ENCODE results near the gene ARPC4. TPM values are rescaled to one million over a fixed set of nuclear protein-coding genes. Genes with fewer than 3 reads are reported as not detected.

Gene ARPC4
- total RNA-seq, result 100 to 1,000 TPM; 128 to 273 (median 129) TPM
- 100 to 1,000 TPM; 205 to 212 TPM for polyA plus RNA-seq
- total RNA-seq, result 41.7 reads per million, percentile 67 among the genes with 10 or more reads in this experiment

- H3K36me3 ChIP-seq (ENCODE audit: control insufficient read depth in 2 of 3, insufficient read depth in 3 of 3, low read length in 3 of 3), result peaks cover 2 to 45% (median 7%) of the 10 kb centered on the region in 3 experiments
- peak within 1 kb of the TSS; percentile 97 to 100 (median 99) for H3K27ac Mint-ChIP-seq
- H3K36me3 Mint-ChIP-seq, result peaks cover 14 to 43% (median 33%) of the 10 kb centered on the region in 5 donors
These were observed at the start of gene ARPC4, which contains the start of gene TADA3 for GRCh38 chr3:9792405-9793160. Gene ARPC4, plus strand, starts transcription at chr3:9793082. Its CDS starts 40 bp downstream, at chr3:9793122. Gene TADA3, minus strand, starts transcription at chr3:9792473. Its CDS starts 1,007 bp downstream, at chr3:9791466.

GRCh38 chr3:9743548-9743947, 49.3 kb upstream of the ARPC4 start:
- DNase-seq (no peak), ATAC-seq (no peak)
- Histone ChIP-seq H3K27ac (ENCODE audit: low read depth, low read length) (no peak overlapping the region), H3K36me3 (ENCODE audit: control insufficient read depth in 2 of 3, insufficient read depth in 3 of 3, low read length in 3 of 3) (peaks cover 39 to 91% (median 59%) of the 10 kb centered on the region in 3 experiments), H3K4me1 (ENCODE audit: control insufficient read depth in 2 of 2, insufficient read depth in 2 of 2, low read length in 2 of 2) (no peaks in the 10 kb centered on the region), H3K27me3 (ENCODE audit: control insufficient read depth in 2 of 2, insufficient read depth in 2 of 2, low read length in 2 of 2) (no peaks in the 10 kb centered on the region), H3K4me3 (ENCODE audit: low read length) (no peak overlapping the region), H3K9me3 (ENCODE audit: control insufficient read depth in 2 of 3, low read length in 3 of 3) (no peaks in the 10 kb centered on the region)
- no peak overlapping the region for H3K27ac Mint-ChIP-seq
- H3K4me1 Mint-ChIP-seq, result peaks cover 4 to 12% (median 8%) of the 10 kb centered on the region in 7 donors
- intact Hi-C loops (cut with micrococcal nuclease), result no loop called here
- peaks cover 11 to 53% (median 27%) of the 10 kb centered on the region in 5 donors for H3K36me3 Mint-ChIP-seq
- H3K4me3 Mint-ChIP-seq, result no peak overlapping the region
- no peaks in the 10 kb centered on the region for H3K27me3 Mint-ChIP-seq
- CTCF ChIA-PET, result interaction anchor here (1.7 kb wide), 1 partner anchor 11 kb away, joined by 5 read pairs; no protein-coding TSS in a partner anchor
- POLR2A ChIA-PET, result interaction anchor here (0.8 to 3.6 kb wide), 2 partner anchors 11 to 49 kb away, joined by 3 to 19 read pairs; partner anchors contain the start of genes BRPF1 and TADA3
- H3K9me3 Mint-ChIP-seq, result no peaks in the 10 kb centered on the region

More at GRCh38 chr3:9792405-9793160, at the start of gene ARPC4, which contains the start of gene TADA3:
- no peaks in the 10 kb centered on the region for H3K9me3 ChIP-seq (ENCODE audit: control insufficient read depth in 2 of 3, low read length in 3 of 3)
- ChIA-PET CTCF (interaction anchor here (1.0 to 1.4 kb wide), 2 partner anchors 16 to 17 kb away, joined by 3 to 7 read pairs; no protein-coding TSS in a partner anchor), POLR2A (interaction anchor here (0.5 to 2.7 kb wide), 31 partner anchors 9 to 471 kb away, joined by 3 to 61 read pairs (median 5); partner anchors contain the start of genes BRPF1, CAMK1, CRELD1 and JAGN1)
- H3K4me3 ChIP-seq (ENCODE audit: low read length), result peak within 1 kb of the TSS; percentile 81
- ATAC-seq, result peak; percentile 92
- peak within 1 kb of the TSS; percentile 98 for H3K27ac ChIP-seq (ENCODE audit: low read depth, low read length)
- Mint-ChIP-seq H3K9me3 (no peaks in the 10 kb centered on the region), H3K4me1 (peaks cover 45 to 75% (median 63%) of the 10 kb centered on the region in 7 donors), H3K4me3 (peak within 1 kb of the TSS; percentile 90 to 100 (median 98)), H3K27me3 (no peaks in the 10 kb centered on the region)
- intact Hi-C loops (cut with micrococcal nuclease), result loop anchor here (1.0 to 10.0 kb wide), 20 partner anchors 12 to 529 kb away; partner anchors contain the start of genes BRPF1 (in 2 of the 2), CRELD1 (in 2 of the 2), EMC3 (in 2 of the 2) and FANCD2 (in 2 of the 2)
- peaks cover 47% of the 10 kb centered on the region in 2 donors for H3K4me1 ChIP-seq (ENCODE audit: control insufficient read depth in 2 of 2, insufficient read depth in 2 of 2, low read length in 2 of 2)
- H3K27me3 ChIP-seq (ENCODE audit: control insufficient read depth in 2 of 2, insufficient read depth in 2 of 2, low read length in 2 of 2), result no peaks in the 10 kb centered on the region
- peak; percentile 83 to 96 (median 93) for DNase-seq

GRCh38 chr3:9744162-9744561, 48.7 kb upstream of the ARPC4 start:
- ATAC-seq (no peak), DNase-seq (no peak)
- no peak overlapping the region for H3K27ac Mint-ChIP-seq
- no peaks in the 10 kb centered on the region for H3K9me3 ChIP-seq (ENCODE audit: control insufficient read depth in 2 of 3, low read length in 3 of 3)
- no peaks in the 10 kb centered on the region for H3K9me3 Mint-ChIP-seq
- H3K27me3 ChIP-seq (ENCODE audit: control insufficient read depth in 2 of 2, insufficient read depth in 2 of 2, low read length in 2 of 2), result no peaks in the 10 kb centered on the region
- ChIA-PET CTCF (interaction anchor here (0.7 kb wide), 1 partner anchor 14 kb away, joined by 3 read pairs; no protein-coding TSS in a partner anchor), POLR2A (interaction anchor here (0.8 to 3.6 kb wide), 2 partner anchors 12 to 48 kb away, joined by 3 to 19 read pairs; partner anchors contain the start of genes BRPF1 and TADA3)
- no peak overlapping the region for H3K4me3 Mint-ChIP-seq
- peaks cover 1 to 2% of the 10 kb centered on the region in 2 donors for H3K4me1 ChIP-seq (ENCODE audit: control insufficient read depth in 2 of 2, insufficient read depth in 2 of 2, low read length in 2 of 2)
- peaks cover 4 to 11% (median 9%) of the 10 kb centered on the region in 7 donors for H3K4me1 Mint-ChIP-seq
- no peak overlapping the region for H3K27ac ChIP-seq (ENCODE audit: low read depth, low read length)
- H3K36me3 Mint-ChIP-seq, result peaks cover 7 to 47% (median 22%) of the 10 kb centered on the region in 5 donors
- intact Hi-C loops (cut with micrococcal nuclease), result no loop called here
- H3K4me3 ChIP-seq (ENCODE audit: low read length), result no peak overlapping the region
- peaks cover 39 to 84% (median 53%) of the 10 kb centered on the region in 3 experiments for H3K36me3 ChIP-seq (ENCODE audit: control insufficient read depth in 2 of 3, insufficient read depth in 3 of 3, low read length in 3 of 3)
- no peaks in the 10 kb centered on the region for H3K27me3 Mint-ChIP-seq

- H3K27ac ChIP-seq (ENCODE audit: low read depth, low read length), result no peak overlapping the region
- ChIA-PET POLR2A (interaction anchor here (0.9 to 1.2 kb wide), 2 partner anchors 12 to 47 kb away, joined by 3 read pairs; partner anchors contain the start of gene ARPC4), CTCF (no interaction called here)
- H3K4me1 ChIP-seq (ENCODE audit: control insufficient read depth in 2 of 2, insufficient read depth in 2 of 2, low read length in 2 of 2), result peaks cover 5 to 7% of the 10 kb centered on the region in 2 donors
- H3K36me3 Mint-ChIP-seq, result peaks cover 0 to 39% (median 11%) of the 10 kb centered on the region in 5 donors
- peaks cover 0 to 2% (median 0%) of the 10 kb centered on the region in 11 donors for H3K9me3 Mint-ChIP-seq
- H3K27ac Mint-ChIP-seq, result no peak overlapping the region
- ATAC-seq, result no peak
- peaks cover 11 to 21% (median 16%) of the 10 kb centered on the region in 7 donors for H3K4me1 Mint-ChIP-seq
- no peaks in the 10 kb centered on the region for H3K27me3 Mint-ChIP-seq
- no peak overlapping the region for H3K4me3 Mint-ChIP-seq
- H3K27me3 ChIP-seq (ENCODE audit: control insufficient read depth in 2 of 2, insufficient read depth in 2 of 2, low read length in 2 of 2), result no peaks in the 10 kb centered on the region
- no peak overlapping the region for H3K4me3 ChIP-seq (ENCODE audit: low read length)
- H3K9me3 ChIP-seq (ENCODE audit: control insufficient read depth in 2 of 3, low read length in 3 of 3), result no peaks in the 10 kb centered on the region
- intact Hi-C loops (cut with micrococcal nuclease), result no loop called here
- peaks cover 33 to 71% (median 39%) of the 10 kb centered on the region in 3 experiments for H3K36me3 ChIP-seq (ENCODE audit: control insufficient read depth in 2 of 3, insufficient read depth in 3 of 3, low read length in 3 of 3)
- DNase-seq, result no peak
These were observed 47.4 kb upstream of the ARPC4 start for GRCh38 chr3:9745521-9745920.

GRCh38 chr3:9746330-9746729, 46.6 kb upstream of the ARPC4 start:
- ChIA-PET CTCF (interaction anchor here (0.6 kb wide), 1 partner anchor 36 kb away, joined by 4 read pairs; no protein-coding TSS in a partner anchor), POLR2A (no interaction called here)
- ATAC-seq (no peak), DNase-seq (no peak)
- H3K4me3 Mint-ChIP-seq, result no peak overlapping the region
- H3K9me3 Mint-ChIP-seq, result peaks cover 0 to 2% (median 0%) of the 10 kb centered on the region in 11 donors
- peaks cover 13 to 29% (median 23%) of the 10 kb centered on the region in 7 donors for H3K4me1 Mint-ChIP-seq
- no peaks in the 10 kb centered on the region for H3K9me3 ChIP-seq (ENCODE audit: control insufficient read depth in 2 of 3, low read length in 3 of 3)
- H3K36me3 ChIP-seq (ENCODE audit: control insufficient read depth in 2 of 3, insufficient read depth in 3 of 3, low read length in 3 of 3), result peaks cover 31 to 64% (median 32%) of the 10 kb centered on the region in 3 experiments
- H3K4me3 ChIP-seq (ENCODE audit: low read length), result no peak overlapping the region
- H3K36me3 Mint-ChIP-seq, result peaks cover 0 to 39% (median 10%) of the 10 kb centered on the region in 5 donors
- no peaks in the 10 kb centered on the region for H3K27me3 ChIP-seq (ENCODE audit: control insufficient read depth in 2 of 2, insufficient read depth in 2 of 2, low read length in 2 of 2)
- no peak overlapping the region for H3K27ac ChIP-seq (ENCODE audit: low read depth, low read length)
- no peaks in the 10 kb centered on the region for H3K27me3 Mint-ChIP-seq
- intact Hi-C loops (cut with micrococcal nuclease), result no loop called here
- peak overlapping the region in 1 of 9 donors; percentile 30 for H3K27ac Mint-ChIP-seq
- H3K4me1 ChIP-seq (ENCODE audit: control insufficient read depth in 2 of 2, insufficient read depth in 2 of 2, low read length in 2 of 2), result peaks cover 13% of the 10 kb centered on the region in 2 donors

GRCh38 chr3:9747267-9747666, 45.6 kb upstream of the ARPC4 start:
- Histone ChIP-seq H3K4me1 (ENCODE audit: control insufficient read depth in 2 of 2, insufficient read depth in 2 of 2, low read length in 2 of 2) (peaks cover 13 to 22% of the 10 kb centered on the region in 2 donors), H3K36me3 (ENCODE audit: control insufficient read depth in 2 of 3, insufficient read depth in 3 of 3, low read length in 3 of 3) (peaks cover 26 to 64% (median 27%) of the 10 kb centered on the region in 3 experiments), H3K9me3 (ENCODE audit: control insufficient read depth in 2 of 3, low read length in 3 of 3) (no peaks in the 10 kb centered on the region), H3K27ac (ENCODE audit: low read depth, low read length) (no peak overlapping the region), H3K27me3 (ENCODE audit: control insufficient read depth in 2 of 2, insufficient read depth in 2 of 2, low read length in 2 of 2) (no peaks in the 10 kb centered on the region), H3K4me3 (ENCODE audit: low read length) (no peak overlapping the region)
- Mint-ChIP-seq H3K4me3 (no peak overlapping the region), H3K27ac (no peak overlapping the region), H3K36me3 (peaks cover 0 to 43% (median 17%) of the 10 kb centered on the region in 5 donors), H3K9me3 (peaks cover 0 to 2% (median 0%) of the 10 kb centered on the region in 11 donors), H3K27me3 (no peaks in the 10 kb centered on the region), H3K4me1 (peaks cover 20 to 38% (median 32%) of the 10 kb centered on the region in 7 donors)
- CTCF ChIA-PET, result no interaction called here
- POLR2A ChIA-PET, result interaction anchor here (0.7 kb wide), 1 partner anchor 751 kb away, joined by 3 read pairs; no protein-coding TSS in a partner anchor
- intact Hi-C loops (cut with micrococcal nuclease), result no loop called here
- ATAC-seq, result no peak
- no peak for DNase-seq
